Fibroblast of lung (primary cell): ENCODE data around the gene RAB8A.

Experiments used
- EZH2 ChIP-seq: IDR thresholded peaks from 2 replicates; pipeline ENCODE4 v1.5.1; 2012; ENCODE audit warnings: low read length, control low read depth, mild to moderate bottlenecking; ENCODE audit errors: missing control alignments
- TF ChIP-seq, protein P1 (sequence below), 2 donors: IDR thresholded peaks in 1 of 2; conservative IDR thresholded peaks in 1 of 2; 1 replicate in 1 of 2; 2 replicates in 1 of 2; pipeline ENCODE4 v1.5.1; 2011 to 2012; ENCODE audit warnings: low read length in 2 of 2, control low read depth in 1 of 2, inconsistent platforms in 1 of 2, low read depth in 1 of 2, mild to moderate bottlenecking in 1 of 2

DNA sequence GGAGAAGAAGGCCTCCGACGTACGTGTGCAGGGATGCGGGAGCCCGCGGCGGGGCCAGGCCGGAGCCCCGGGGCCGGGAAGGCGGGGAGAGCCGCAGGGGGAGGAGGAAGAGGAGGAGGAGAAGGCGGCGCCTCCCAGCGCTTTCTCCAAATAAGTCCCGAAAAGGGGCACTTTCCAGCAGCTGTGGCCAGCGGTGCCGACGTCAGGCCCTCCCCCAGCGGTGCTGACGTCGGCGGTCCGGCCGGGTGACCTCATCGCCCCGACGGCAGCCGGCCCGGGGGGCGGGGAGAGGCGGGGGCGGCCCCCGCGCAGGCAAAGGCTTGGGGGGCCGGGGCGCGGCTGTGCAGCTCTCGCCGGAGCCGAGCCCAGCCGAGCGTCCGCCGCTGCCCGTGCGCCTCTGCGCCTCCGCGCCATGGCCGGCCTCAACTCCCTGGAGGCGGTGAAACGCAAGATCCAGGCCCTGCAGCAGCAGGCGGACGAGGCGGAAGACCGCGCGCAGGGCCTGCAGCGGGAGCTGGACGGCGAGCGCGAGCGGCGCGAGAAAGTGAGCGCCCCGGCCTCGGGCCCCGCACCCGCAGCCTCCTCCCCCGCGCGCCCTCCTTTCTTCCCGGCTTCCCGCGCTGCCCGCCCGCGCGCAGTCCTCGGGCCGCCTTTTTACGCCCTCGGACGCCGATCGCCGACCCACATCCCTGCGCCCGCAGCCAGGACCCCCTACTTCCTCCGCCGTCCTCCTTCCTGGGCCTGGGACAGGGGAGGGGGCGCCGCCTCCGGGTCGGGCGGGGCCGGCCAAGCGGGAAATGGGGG lies 35.3 kb upstream of the RAB8A start, which contains the start of gene TPM4:
- TF ChIP-seq EZH2, result no peak
- TF ChIP-seq, protein P1, sequence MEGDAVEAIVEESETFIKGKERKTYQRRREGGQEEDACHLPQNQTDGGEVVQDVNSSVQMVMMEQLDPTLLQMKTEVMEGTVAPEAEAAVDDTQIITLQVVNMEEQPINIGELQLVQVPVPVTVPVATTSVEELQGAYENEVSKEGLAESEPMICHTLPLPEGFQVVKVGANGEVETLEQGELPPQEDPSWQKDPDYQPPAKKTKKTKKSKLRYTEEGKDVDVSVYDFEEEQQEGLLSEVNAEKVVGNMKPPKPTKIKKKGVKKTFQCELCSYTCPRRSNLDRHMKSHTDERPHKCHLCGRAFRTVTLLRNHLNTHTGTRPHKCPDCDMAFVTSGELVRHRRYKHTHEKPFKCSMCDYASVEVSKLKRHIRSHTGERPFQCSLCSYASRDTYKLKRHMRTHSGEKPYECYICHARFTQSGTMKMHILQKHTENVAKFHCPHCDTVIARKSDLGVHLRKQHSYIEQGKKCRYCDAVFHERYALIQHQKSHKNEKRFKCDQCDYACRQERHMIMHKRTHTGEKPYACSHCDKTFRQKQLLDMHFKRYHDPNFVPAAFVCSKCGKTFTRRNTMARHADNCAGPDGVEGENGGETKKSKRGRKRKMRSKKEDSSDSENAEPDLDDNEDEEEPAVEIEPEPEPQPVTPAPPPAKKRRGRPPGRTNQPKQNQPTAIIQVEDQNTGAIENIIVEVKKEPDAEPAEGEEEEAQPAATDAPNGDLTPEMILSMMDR (conservative IDR thresholded peaks at IDR 0.05 in 1 of 2, IDR thresholded peaks at IDR 0.05 in 1 of 2; ENCODE audit: low read depth in 1 of 2, low read length in 2 of 2), result no peak
